Fibroblast of lung (primary cell): ENCODE measurements around the gene CATSPER1.

Source experiments
- EZH2 ChIP-seq: IDR thresholded peaks from 2 replicates; pipeline ENCODE4 v1.5.1; 2012; ENCODE audit warnings: low read length, control low read depth, mild to moderate bottlenecking; ENCODE audit errors: missing control alignments
- TF ChIP-seq, protein P1 (sequence below), 2 donors: IDR thresholded peaks in 1 of 2; conservative IDR thresholded peaks in 1 of 2; 1 replicate in 1 of 2; 2 replicates in 1 of 2; pipeline ENCODE4 v1.5.1; 2011 to 2012; ENCODE audit warnings: low read length in 2 of 2, control low read depth in 1 of 2, inconsistent platforms in 1 of 2, low read depth in 1 of 2, mild to moderate bottlenecking in 1 of 2

DNA sequence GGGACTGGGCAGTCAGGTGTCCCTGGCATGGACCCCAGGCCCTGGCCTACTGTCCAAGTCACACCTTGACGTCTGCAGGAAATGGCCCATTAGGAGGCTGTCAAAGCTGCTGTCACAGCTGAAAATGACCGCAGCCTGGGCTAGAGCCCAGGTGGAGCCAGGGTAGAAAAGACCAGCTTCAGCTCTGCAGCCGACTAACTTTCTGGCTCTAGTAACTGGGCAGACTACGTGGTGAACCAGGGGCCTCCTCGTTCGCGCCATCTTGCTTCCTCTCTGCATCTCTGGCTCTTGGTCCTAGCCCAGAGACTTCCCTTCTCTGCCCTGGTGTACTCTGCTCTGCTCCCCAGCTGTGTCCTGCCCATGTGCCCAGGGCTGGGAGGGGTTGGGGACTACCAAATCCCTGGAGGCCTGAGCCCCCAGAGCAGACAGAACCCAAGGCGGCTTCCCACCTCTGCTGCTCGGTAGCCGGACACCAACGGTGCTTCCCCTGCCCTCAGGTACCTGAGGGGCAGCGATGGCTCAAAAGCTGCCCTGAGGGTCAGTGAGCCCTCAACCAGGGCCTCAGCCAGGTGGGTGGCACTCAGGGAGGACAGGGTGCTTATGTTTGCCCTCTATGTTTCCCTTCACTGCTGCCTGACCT lies 45.1 kb downstream of the CATSPER1 start:
- TF ChIP-seq, protein P1, sequence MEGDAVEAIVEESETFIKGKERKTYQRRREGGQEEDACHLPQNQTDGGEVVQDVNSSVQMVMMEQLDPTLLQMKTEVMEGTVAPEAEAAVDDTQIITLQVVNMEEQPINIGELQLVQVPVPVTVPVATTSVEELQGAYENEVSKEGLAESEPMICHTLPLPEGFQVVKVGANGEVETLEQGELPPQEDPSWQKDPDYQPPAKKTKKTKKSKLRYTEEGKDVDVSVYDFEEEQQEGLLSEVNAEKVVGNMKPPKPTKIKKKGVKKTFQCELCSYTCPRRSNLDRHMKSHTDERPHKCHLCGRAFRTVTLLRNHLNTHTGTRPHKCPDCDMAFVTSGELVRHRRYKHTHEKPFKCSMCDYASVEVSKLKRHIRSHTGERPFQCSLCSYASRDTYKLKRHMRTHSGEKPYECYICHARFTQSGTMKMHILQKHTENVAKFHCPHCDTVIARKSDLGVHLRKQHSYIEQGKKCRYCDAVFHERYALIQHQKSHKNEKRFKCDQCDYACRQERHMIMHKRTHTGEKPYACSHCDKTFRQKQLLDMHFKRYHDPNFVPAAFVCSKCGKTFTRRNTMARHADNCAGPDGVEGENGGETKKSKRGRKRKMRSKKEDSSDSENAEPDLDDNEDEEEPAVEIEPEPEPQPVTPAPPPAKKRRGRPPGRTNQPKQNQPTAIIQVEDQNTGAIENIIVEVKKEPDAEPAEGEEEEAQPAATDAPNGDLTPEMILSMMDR (conservative IDR thresholded peaks at IDR 0.05 in 1 of 2, IDR thresholded peaks at IDR 0.05 in 1 of 2; ENCODE audit: low read depth in 1 of 2, low read length in 2 of 2): no peak
- no peak for TF ChIP-seq EZH2
